ENCODE results near the gene PPP1R12B. TPM values are rescaled to one million over a fixed set of nuclear protein-coding genes. Genes with fewer than 3 reads are reported as not detected.
A peak's percentile ranks its signal among the peaks of the same experiment; 100 is the strongest.
"Not testable (repeated sequence)": the region's sequence is repeated elsewhere in the genome, so short reads cannot be mapped to it uniquely, and the experiment has no call there.

Gene PPP1R12B
- total and polyA plus RNA-seq, 2 donors (not counting 1 experiment from before 2014, with no cell fraction given) = 13.4 to 21.7 TPM

DNA sequence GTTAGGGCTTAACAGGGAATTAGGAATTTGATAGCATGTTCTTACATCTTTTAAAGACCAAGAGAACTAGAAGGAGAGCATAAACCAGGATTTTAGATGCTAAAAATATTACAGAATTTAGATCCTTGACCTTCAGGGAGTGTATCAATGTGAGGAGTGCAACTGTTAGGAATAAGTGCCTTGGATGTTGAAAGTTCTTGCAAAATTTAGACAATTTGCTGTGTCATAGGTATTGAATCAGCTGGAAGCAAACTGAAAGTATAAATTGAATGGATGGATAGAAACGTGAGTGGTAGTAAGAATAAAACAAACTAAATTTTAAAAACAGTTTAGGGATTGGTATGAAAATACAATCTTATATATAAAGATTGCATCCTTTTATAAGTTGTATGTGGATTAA lies 27.7 kb downstream of the PPP1R12B start:
- H3K27ac ChIP-seq (ENCODE audit: insufficient read depth, low read length) = no peak overlapping the region
- no peak overlapping the region for H2AFZ ChIP-seq (ENCODE audit: low read length)

DNA sequence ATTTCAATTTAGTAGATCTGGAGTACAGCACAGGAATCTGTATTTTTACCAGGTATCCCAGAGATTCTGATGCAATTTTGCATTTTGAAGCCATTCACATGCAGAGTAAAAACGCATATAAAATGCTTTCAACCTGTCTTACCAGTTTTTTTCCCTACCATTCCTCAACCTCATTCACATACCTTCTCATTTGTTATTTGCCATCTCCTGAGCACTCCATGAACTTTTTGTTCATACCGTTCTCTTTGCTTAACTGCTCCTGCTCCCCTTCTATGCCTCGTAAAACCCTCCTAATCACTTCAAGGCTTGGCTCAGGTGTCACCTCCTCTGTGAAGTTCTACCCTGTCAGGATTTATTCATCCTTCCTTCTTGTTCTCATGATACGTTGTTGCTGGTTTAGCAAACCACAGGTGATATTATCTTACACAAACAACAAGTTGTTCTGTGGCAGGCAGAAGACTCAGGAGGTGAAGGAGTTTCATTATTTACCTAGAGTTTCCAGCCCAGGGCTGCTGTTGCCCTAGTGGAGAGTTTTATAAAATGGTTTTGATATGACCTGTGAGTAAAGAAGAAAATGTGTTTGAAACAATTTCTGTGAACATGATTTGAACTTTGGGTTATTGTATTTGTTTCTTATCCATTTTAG lies 31.5 kb downstream of the PPP1R12B start:
- not testable (repeated sequence) for H3K9ac ChIP-seq (ENCODE audit: insufficient read depth, low read length); H2AFZ ChIP-seq (ENCODE audit: low read length); H3K4me1 ChIP-seq (ENCODE audit: control insufficient read depth, extremely low read depth, insufficient read depth, low read length); H3K79me2 ChIP-seq (ENCODE audit: control insufficient read depth, insufficient read depth, low read length); H3K9me3 ChIP-seq (ENCODE audit: control insufficient read depth, insufficient read depth, low read depth, low read length); H3K4me2 ChIP-seq (ENCODE audit: extremely low read depth, insufficient read depth, low read length); H3K36me3 ChIP-seq (ENCODE audit: control insufficient read depth, insufficient read depth, low read length); H3K4me3 ChIP-seq (replicated peaks in 1 of 4; ENCODE audit: control extremely low read depth in 1 of 4, insufficient read depth in 1 of 4, low read depth in 3 of 4, low read length in 4 of 4); H3K27ac ChIP-seq (ENCODE audit: insufficient read depth, low read length); H4K20me1 ChIP-seq (ENCODE audit: control insufficient read depth, extremely low read depth, insufficient read depth, low read length); DNase-seq (ENCODE audit: low read depth in 2 of 2); H3K27me3 ChIP-seq (ENCODE audit: control insufficient read depth, insufficient read depth, low read length)

More for the DNA sequence above, 27.7 kb downstream of the PPP1R12B start:
- H3K36me3 ChIP-seq (ENCODE audit: control insufficient read depth, insufficient read depth, low read length) = no peaks in the 10 kb centered on the region
- peak in 1 of 2 donors; percentile 58 for DNase-seq (ENCODE audit: low read depth in 2 of 2)
- H3K4me2 ChIP-seq (ENCODE audit: extremely low read depth, insufficient read depth, low read length) = no peak overlapping the region
- TF ChIP-seq EZH2 (IDR thresholded peaks at IDR 0.05; ENCODE audit: low read length, missing control alignments) = no peak
- TF ChIP-seq, protein P1, sequence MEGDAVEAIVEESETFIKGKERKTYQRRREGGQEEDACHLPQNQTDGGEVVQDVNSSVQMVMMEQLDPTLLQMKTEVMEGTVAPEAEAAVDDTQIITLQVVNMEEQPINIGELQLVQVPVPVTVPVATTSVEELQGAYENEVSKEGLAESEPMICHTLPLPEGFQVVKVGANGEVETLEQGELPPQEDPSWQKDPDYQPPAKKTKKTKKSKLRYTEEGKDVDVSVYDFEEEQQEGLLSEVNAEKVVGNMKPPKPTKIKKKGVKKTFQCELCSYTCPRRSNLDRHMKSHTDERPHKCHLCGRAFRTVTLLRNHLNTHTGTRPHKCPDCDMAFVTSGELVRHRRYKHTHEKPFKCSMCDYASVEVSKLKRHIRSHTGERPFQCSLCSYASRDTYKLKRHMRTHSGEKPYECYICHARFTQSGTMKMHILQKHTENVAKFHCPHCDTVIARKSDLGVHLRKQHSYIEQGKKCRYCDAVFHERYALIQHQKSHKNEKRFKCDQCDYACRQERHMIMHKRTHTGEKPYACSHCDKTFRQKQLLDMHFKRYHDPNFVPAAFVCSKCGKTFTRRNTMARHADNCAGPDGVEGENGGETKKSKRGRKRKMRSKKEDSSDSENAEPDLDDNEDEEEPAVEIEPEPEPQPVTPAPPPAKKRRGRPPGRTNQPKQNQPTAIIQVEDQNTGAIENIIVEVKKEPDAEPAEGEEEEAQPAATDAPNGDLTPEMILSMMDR (conservative IDR thresholded peaks at IDR 0.05 in 1 of 2, IDR thresholded peaks at IDR 0.05 in 1 of 2; ENCODE audit: low read depth in 1 of 2, low read length in 2 of 2) = no peak
- no peaks in the 10 kb centered on the region for H3K79me2 ChIP-seq (ENCODE audit: control insufficient read depth, insufficient read depth, low read length)
- no peaks in the 10 kb centered on the region for H3K4me1 ChIP-seq (ENCODE audit: control insufficient read depth, extremely low read depth, insufficient read depth, low read length)
- no peaks in the 10 kb centered on the region for H3K27me3 ChIP-seq (ENCODE audit: control insufficient read depth, insufficient read depth, low read length)
- no peak overlapping the region for H3K9ac ChIP-seq (ENCODE audit: insufficient read depth, low read length)
- H3K9me3 ChIP-seq (ENCODE audit: control insufficient read depth, insufficient read depth, low read depth, low read length) = no peaks in the 10 kb centered on the region
- H4K20me1 ChIP-seq (ENCODE audit: control insufficient read depth, extremely low read depth, insufficient read depth, low read length) = no peaks in the 10 kb centered on the region
- no peak overlapping the region for H3K4me3 ChIP-seq (replicated peaks in 1 of 4; ENCODE audit: control extremely low read depth in 1 of 4, insufficient read depth in 1 of 4, low read depth in 3 of 4, low read length in 4 of 4)

DNA sequence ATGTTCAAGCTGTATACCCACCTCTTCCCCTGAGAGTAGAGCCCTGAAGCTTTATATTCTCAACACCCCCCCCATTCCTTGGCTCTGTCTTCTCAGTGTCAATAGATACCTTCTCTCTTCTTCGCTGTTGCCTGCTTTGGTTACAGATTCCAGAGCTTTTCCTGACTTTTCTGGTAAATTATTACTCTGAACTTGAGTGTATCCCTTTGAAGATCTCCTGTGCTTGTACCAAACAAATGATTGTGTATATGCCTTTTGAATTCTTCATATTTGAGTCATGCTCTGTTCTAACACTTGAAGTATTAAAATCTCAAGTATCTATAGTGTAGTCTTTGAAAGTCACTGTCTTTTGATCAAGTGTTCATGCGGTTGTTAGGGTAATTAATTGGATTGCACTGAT lies 32.0 kb downstream of the PPP1R12B start:
- DNase-seq (ENCODE audit: low read depth in 2 of 2) = peak in 1 of 2 donors; percentile 41
- not testable (repeated sequence) for H3K27ac ChIP-seq (ENCODE audit: insufficient read depth, low read length); H2AFZ ChIP-seq (ENCODE audit: low read length)

DNA sequence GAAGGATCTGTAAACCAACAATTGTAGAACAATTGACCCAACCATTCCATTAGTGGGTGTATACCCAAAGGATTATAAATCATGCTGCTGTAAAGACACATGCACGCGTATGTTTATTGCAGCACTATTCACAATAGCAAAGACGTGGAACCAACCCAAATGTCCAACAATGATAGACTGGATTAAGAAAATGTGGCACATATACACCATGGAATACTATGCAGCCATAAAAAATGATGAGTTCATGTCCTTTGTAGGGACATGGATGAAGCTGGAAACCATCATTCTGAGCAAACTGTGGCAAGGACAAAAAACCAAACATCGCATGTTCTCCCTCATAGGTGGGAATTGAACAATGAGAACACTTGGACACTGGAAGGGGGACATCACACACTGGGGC lies 33.4 kb downstream of the PPP1R12B start:
- H3K36me3 ChIP-seq (ENCODE audit: control insufficient read depth, insufficient read depth, low read length); H3K4me1 ChIP-seq (ENCODE audit: control insufficient read depth, extremely low read depth, insufficient read depth, low read length); H4K20me1 ChIP-seq (ENCODE audit: control insufficient read depth, extremely low read depth, insufficient read depth, low read length); H3K27ac ChIP-seq (ENCODE audit: insufficient read depth, low read length); DNase-seq (ENCODE audit: low read depth in 2 of 2); H3K9me3 ChIP-seq (ENCODE audit: control insufficient read depth, insufficient read depth, low read depth, low read length); H2AFZ ChIP-seq (ENCODE audit: low read length); H3K4me2 ChIP-seq (ENCODE audit: extremely low read depth, insufficient read depth, low read length); H3K79me2 ChIP-seq (ENCODE audit: control insufficient read depth, insufficient read depth, low read length); H3K4me3 ChIP-seq (replicated peaks in 1 of 4; ENCODE audit: control extremely low read depth in 1 of 4, insufficient read depth in 1 of 4, low read depth in 3 of 4, low read length in 4 of 4); H3K9ac ChIP-seq (ENCODE audit: insufficient read depth, low read length); H3K27me3 ChIP-seq (ENCODE audit: control insufficient read depth, insufficient read depth, low read length): not testable (repeated sequence)

More for the DNA sequence above, 32.0 kb downstream of the PPP1R12B start:
- H3K36me3 ChIP-seq (ENCODE audit: control insufficient read depth, insufficient read depth, low read length); H3K79me2 ChIP-seq (ENCODE audit: control insufficient read depth, insufficient read depth, low read length); H3K4me3 ChIP-seq (replicated peaks in 1 of 4; ENCODE audit: control extremely low read depth in 1 of 4, insufficient read depth in 1 of 4, low read depth in 3 of 4, low read length in 4 of 4); H3K27me3 ChIP-seq (ENCODE audit: control insufficient read depth, insufficient read depth, low read length); H3K9ac ChIP-seq (ENCODE audit: insufficient read depth, low read length); H3K9me3 ChIP-seq (ENCODE audit: control insufficient read depth, insufficient read depth, low read depth, low read length); H4K20me1 ChIP-seq (ENCODE audit: control insufficient read depth, extremely low read depth, insufficient read depth, low read length); H3K4me2 ChIP-seq (ENCODE audit: extremely low read depth, insufficient read depth, low read length); H3K4me1 ChIP-seq (ENCODE audit: control insufficient read depth, extremely low read depth, insufficient read depth, low read length): not testable (repeated sequence)

DNA sequence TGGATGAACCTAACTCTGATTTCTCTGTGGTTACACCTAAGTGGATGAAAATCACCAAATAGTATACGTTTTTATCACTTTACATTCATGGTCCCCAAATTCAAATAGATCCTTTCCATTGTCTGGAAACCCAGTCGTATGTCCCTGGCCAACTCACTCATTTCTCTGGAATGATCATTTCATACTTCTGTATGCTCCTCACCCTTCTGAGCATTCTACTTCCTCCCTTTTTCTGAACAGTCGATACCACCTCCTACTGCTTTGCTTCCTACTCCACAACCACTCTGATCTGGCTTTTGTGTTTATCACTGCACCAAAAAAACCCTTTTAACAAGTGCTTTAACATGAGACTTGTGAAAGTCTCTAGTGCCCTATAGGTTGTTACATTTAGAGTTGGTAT lies 47.3 kb downstream of the PPP1R12B start:
- H3K36me3 ChIP-seq (ENCODE audit: control insufficient read depth, insufficient read depth, low read length); H3K27me3 ChIP-seq (ENCODE audit: control insufficient read depth, insufficient read depth, low read length); H3K4me1 ChIP-seq (ENCODE audit: control insufficient read depth, extremely low read depth, insufficient read depth, low read length); H2AFZ ChIP-seq (ENCODE audit: low read length); H3K4me3 ChIP-seq (replicated peaks in 1 of 4; ENCODE audit: control extremely low read depth in 1 of 4, insufficient read depth in 1 of 4, low read depth in 3 of 4, low read length in 4 of 4); H3K9ac ChIP-seq (ENCODE audit: insufficient read depth, low read length); H3K27ac ChIP-seq (ENCODE audit: insufficient read depth, low read length); H3K79me2 ChIP-seq (ENCODE audit: control insufficient read depth, insufficient read depth, low read length); H3K9me3 ChIP-seq (ENCODE audit: control insufficient read depth, insufficient read depth, low read depth, low read length); H4K20me1 ChIP-seq (ENCODE audit: control insufficient read depth, extremely low read depth, insufficient read depth, low read length): not testable (repeated sequence)
- H3K4me2 ChIP-seq (ENCODE audit: extremely low read depth, insufficient read depth, low read length) = peak overlapping the region; percentile 5
- DNase-seq (ENCODE audit: low read depth in 2 of 2) = peak in 1 of 2 donors; percentile 70
